IMR-90 (cell line): ENCODE results near the gene SYNPO2L.

Experiments
- CTCF ChIP-seq: conservative IDR thresholded peaks from 2 replicates; pipeline ENCODE4 v1.5.1; 2012; ENCODE audit warnings: mild to moderate bottlenecking, low read depth, low read length, improper control_type of control experiment
- MAZ ChIP-seq: IDR thresholded peaks from 2 replicates; pipeline ENCODE4 v1.6.1; 2012; ENCODE audit warnings: low read depth, mild to moderate bottlenecking, low read length, improper control_type of control experiment, moderate library complexity, borderline replicate concordance
- POLR2A ChIP-seq: IDR thresholded peaks from 2 replicates; pipeline ENCODE4 v1.6.1; 2012; ENCODE audit warnings: mild to moderate bottlenecking, low read depth, low read length

GRCh38 chr10:73647875-73648651 lies 7.8 kb downstream of the SYNPO2L start:
- TF ChIP-seq CTCF (no peak), POLR2A (no peak), MAZ (no peak)
